H1 (cell line): ENCODE measurements around the gene TNFRSF13B. TPM values are rescaled to one million over a fixed set of nuclear protein-coding genes. Genes with fewer than 3 reads are reported as not detected.

ENCODE experiments used
- CTCF ChIA-PET: fragments of 300-600 bp; sonication (Branson Sonifier 250); formaldehyde crosslinking; loops from one replicate; lab custom pipeline; 2021; ENCODE audit not compliant: partially characterized antibody; lab: Charles Lee
- POLR2A ChIA-PET: fragments of 300-600 bp; sonication (Branson Sonifier 250); formaldehyde crosslinking; loops from one replicate; lab custom pipeline; 2021; ENCODE audit warnings: inconsistent platforms; ENCODE audit not compliant: partially characterized antibody; lab: Charles Lee
- DNase-seq, 2 experiments: peaks; one replicate each; pipeline versions ENCODE4 v3.0.0 to v3.0.0-alpha.2; 2010 to 2022; ENCODE audit warnings: low spot score in 2 of 2, low read depth in 1 of 2, mixed read lengths in 1 of 2
- FAIRE-seq: peaks from 2 replicates; lab custom pipeline; 2011; peaks lifted over from hg19 to GRCh38; lab: Jason Lieb, UNC
- H2AFZ ChIP-seq: 2 replicates; pipeline ENCODE4 v1.8.1; 2012; ENCODE audit warnings: low read length, inconsistent platforms
- H2AK5ac ChIP-seq: 2 replicates; pipeline ENCODE4 v1.6.1; 2013; ENCODE audit warnings: low read depth, low read length
- H2BK120ac ChIP-seq: replicated peaks from 2 replicates; pipeline ENCODE3; 2013; ENCODE audit warnings: low read depth, low read length, inconsistent platforms
- H2BK12ac ChIP-seq: 2 replicates; pipeline ENCODE4 v1.6.1; 2013; ENCODE audit warnings: low read depth, low read length
- H2BK15ac ChIP-seq: 2 replicates; pipeline ENCODE4 v1.6.1; 2013; ENCODE audit warnings: low read length
- H2BK20ac ChIP-seq: 2 replicates; pipeline ENCODE4 v1.6.1; 2013; ENCODE audit warnings: low read length
- H2BK5ac ChIP-seq: 2 replicates; pipeline ENCODE4 v1.6.1; 2013; ENCODE audit warnings: low read depth, low read length
- H3K14ac ChIP-seq: 2 replicates; pipeline ENCODE4 v1.6.1; 2013; ENCODE audit warnings: inconsistent platforms; ENCODE audit not compliant: insufficient read length
- H3K18ac ChIP-seq: 2 replicates; pipeline ENCODE4 v1.6.1; 2013; ENCODE audit warnings: low read length; ENCODE audit errors: extremely low read depth
- H3K23ac ChIP-seq: 2 replicates; pipeline ENCODE4 v1.6.1; 2013; ENCODE audit warnings: inconsistent platforms; ENCODE audit not compliant: insufficient read length
- H3K23me2 ChIP-seq: 2 replicates; pipeline ENCODE4 v1.6.1; 2013; ENCODE audit warnings: low read depth, low read length
- H3K27ac ChIP-seq: 2 replicates; pipeline ENCODE4 v1.6.1; 2011; ENCODE audit warnings: low read depth, low read length, inconsistent platforms
- H3K27me3 ChIP-seq, 4 experiments: replicated peaks in 1 of 4; 1 replicate in 1 of 4; 2 replicates in 3 of 4; pipeline versions ENCODE4 v1.6.1 to v1.8.1; 2011 to 2013; ENCODE audit warnings: low read length in 3 of 4, mild to moderate bottlenecking in 3 of 4, inconsistent platforms in 2 of 4, mixed read lengths in 2 of 4, moderate library complexity in 1 of 4; ENCODE audit not compliant: control insufficient read depth in 3 of 4, insufficient read depth in 3 of 4; ENCODE audit errors: extremely low read depth in 1 of 4
- H3K36me3 ChIP-seq, 4 experiments: 2 replicates each; pipeline versions ENCODE4 v1.6.1 to v1.8.1; 2011 to 2013; ENCODE audit warnings: mild to moderate bottlenecking in 4 of 4, low read length in 3 of 4, moderate library complexity in 2 of 4, control low read depth in 1 of 4, inconsistent platforms in 1 of 4; ENCODE audit not compliant: insufficient read depth in 4 of 4, control insufficient read depth in 2 of 4
- H3K4ac ChIP-seq: replicated peaks from 2 replicates; pipeline ENCODE3; 2013; ENCODE audit warnings: low read length, low read depth, mixed read lengths, inconsistent platforms; ENCODE audit not compliant: insufficient read length
- H3K4me1 ChIP-seq, 4 experiments: replicated peaks in 1 of 4; 1 replicate in 1 of 4; 2 replicates in 3 of 4; pipeline versions ENCODE4 v1.6.1 to v1.8.1; 2011 to 2013; ENCODE audit warnings: low read length in 3 of 4, inconsistent platforms in 2 of 4, mixed read lengths in 1 of 4; ENCODE audit not compliant: insufficient read depth in 4 of 4, control insufficient read depth in 3 of 4
- H3K4me2 ChIP-seq, 2 experiments: 2 replicates each; pipeline versions ENCODE4 v1.6.1 to v1.8.1; 2011 to 2013; ENCODE audit warnings: low read depth in 2 of 2, low read length in 2 of 2, control low read depth in 1 of 2, inconsistent platforms in 1 of 2, mild to moderate bottlenecking in 1 of 2; ENCODE audit not compliant: insufficient read depth in 1 of 2
- H3K4me3 ChIP-seq, 4 experiments: fragments of 200-600, 300-600 bp in 1 of 4; sonication (generic), shearing (Covaris generic), sonication (Bioruptor Twin) in 1 of 4; 2 replicates each; pipeline versions ENCODE4 v1.5.1 to v1.8.1; 2011 to 2016; ENCODE audit warnings: low read length in 4 of 4, low read depth in 3 of 4, control low read depth in 2 of 4, inconsistent platforms in 2 of 4, mild to moderate bottlenecking in 2 of 4, mixed read lengths in 1 of 4, moderate library complexity in 1 of 4; ENCODE audit not compliant: insufficient read depth in 2 of 4; ENCODE audit errors: extremely low read depth in 1 of 4
- H3K56ac ChIP-seq: replicated peaks from 2 replicates; pipeline ENCODE3; 2013; ENCODE audit warnings: low read depth, mild to moderate bottlenecking, mixed read lengths, low read length, inconsistent platforms; ENCODE audit not compliant: insufficient read length
- H3K79me1 ChIP-seq: 2 replicates; pipeline ENCODE4 v1.6.1; 2013; ENCODE audit warnings: low read depth, low read length, control low read depth
- H3K79me2 ChIP-seq, 2 experiments: 2 replicates each; pipeline versions ENCODE4 v1.6.1 to v1.8.1; 2012 to 2013; ENCODE audit warnings: low read length in 2 of 2, mild to moderate bottlenecking in 2 of 2, inconsistent platforms in 1 of 2; ENCODE audit not compliant: insufficient read depth in 2 of 2, control insufficient read depth in 1 of 2
- H3K9ac ChIP-seq, 4 experiments: replicated peaks in 1 of 4; 1 replicate in 1 of 4; 2 replicates in 3 of 4; pipeline versions ENCODE4 v1.6.1 to v1.8.1; 2011 to 2013; ENCODE audit warnings: low read depth in 3 of 4, low read length in 3 of 4, control low read depth in 2 of 4, mild to moderate bottlenecking in 2 of 4, moderate library complexity in 2 of 4, inconsistent platforms in 1 of 4; ENCODE audit errors: extremely low read depth in 1 of 4
- H3K9me3 ChIP-seq, 2 experiments: 2 replicates each; pipeline versions ENCODE4 v1.6.1 to v1.8.1; 2012 to 2013; ENCODE audit warnings: mild to moderate bottlenecking in 2 of 2, moderate library complexity in 2 of 2, control low read depth in 1 of 2, inconsistent platforms in 1 of 2, low read depth in 1 of 2, low read length in 1 of 2, mixed read lengths in 1 of 2; ENCODE audit not compliant: insufficient read depth in 2 of 2
- H4K20me1 ChIP-seq, 2 experiments: replicated peaks in 1 of 2; 2 replicates each; pipeline versions ENCODE3 to v1.8.1; 2011 to 2013; ENCODE audit warnings: inconsistent platforms in 2 of 2, low read length in 2 of 2, mild to moderate bottlenecking in 1 of 2; ENCODE audit not compliant: insufficient read depth in 2 of 2, control insufficient read depth in 1 of 2
- H4K5ac ChIP-seq: 2 replicates; pipeline ENCODE4 v1.6.1; 2013; ENCODE audit warnings: low read length, low read depth, mixed read lengths, inconsistent platforms; ENCODE audit not compliant: insufficient read length
- H4K8ac ChIP-seq: 2 replicates; pipeline ENCODE4 v1.8.0; 2013; ENCODE audit warnings: mild to moderate bottlenecking, moderate library complexity, low read length, inconsistent platforms; ENCODE audit not compliant: insufficient read depth; ENCODE audit errors: extremely low read depth
- H4K91ac ChIP-seq: replicated peaks from 2 replicates; pipeline ENCODE3; 2013; ENCODE audit warnings: low read length, mixed read lengths, inconsistent platforms; ENCODE audit not compliant: insufficient read length
- CHD1 ChIP-seq: IDR thresholded peaks from 2 replicates; pipeline ENCODE4 v1.6.1; 2012; ENCODE audit warnings: low read depth, low read length, improper control_type of control experiment
- SAP30 ChIP-seq: fragments of 300-600 bp; sonication (generic); IDR thresholded peaks from 2 replicates; pipeline ENCODE4 v1.7.1; 2012; ENCODE audit warnings: low read length, moderate library complexity, mild to moderate bottlenecking, inconsistent platforms; ENCODE audit not compliant: insufficient read depth, insufficient replicate concordance
- WGBS, 2 experiments: shearing (Covaris generic) in 1 of 2; methylation state at CpG; one replicate each; pipeline versions ENCODE4 v1.1.6 to v1.1.7; 2013 to 2015; ENCODE audit warnings: low lambda C conversion rate in 2 of 2, mixed read lengths in 2 of 2, inconsistent platforms in 1 of 2, low coverage in 1 of 2, missing lambda C conversion rate in 1 of 2; ENCODE audit not compliant: insufficient replicate concordance in 2 of 2, insufficient coverage in 1 of 2, insufficient read length in 1 of 2; ENCODE audit errors: extremely low coverage in 1 of 2, missing lambda C conversion rate in 1 of 2; 5-methylcytosine and 5-hydroxymethylcytosine counted together
- polyA plus RNA-seq, 7 experiments: library from polyadenylated mRNA; depleted of rRNA in 3 of 7; stranded (reverse) in 5 of 7; unstranded in 2 of 7; fragments of >200 nt in 5 of 7; fragments of 200-250 nt in 2 of 7; gene quantifications; 1 replicate in 5 of 7; 2 replicates in 1 of 7; 4 replicates in 1 of 7; pipeline versions ENCODE4 v1.2.1 to v1.2.3, GENCODE V29; 2011 to 2013; ENCODE audit warnings: missing spikeins in 2 of 7, mixed read lengths in 2 of 7
- total RNA-seq: library from RNA; stranded (reverse); fragmentation: NEBNext Ultra II Directional; extraction: Animal tissue kit (Norgen Biotek cat#: 25700); gene quantifications from 2 replicates; pipeline ENCODE4 v1.2.1, GENCODE V29; 2021

Gene TNFRSF13B
- total and polyA plus RNA-seq, 2 of the 8 experiments (the other 6 are each of a cell fraction or from before 2014, with no cell fraction given), result not detected

DNA sequence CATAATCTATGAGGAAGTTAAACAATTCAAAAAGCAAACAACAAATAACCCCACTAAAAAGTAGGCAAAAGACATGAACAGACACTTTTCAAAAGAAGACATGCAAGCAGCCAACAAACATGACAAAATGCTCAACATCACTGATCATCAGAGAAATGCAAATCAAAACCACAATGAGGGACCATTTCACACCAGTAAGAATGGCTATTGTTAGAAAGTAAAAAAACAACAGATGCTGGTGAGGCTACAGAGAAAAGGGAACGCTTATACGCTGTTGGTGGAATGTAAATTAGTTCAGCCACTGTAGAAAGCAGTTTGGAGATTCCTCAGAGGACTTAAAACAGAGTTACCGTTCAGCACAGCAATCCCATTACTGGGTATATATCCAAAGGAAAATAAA is 24.4 kb downstream of the TNFRSF13B start:
- H3K36me3 ChIP-seq, result no peaks in the 10 kb centered on the region
- H4K20me1 ChIP-seq, result no peaks in the 10 kb centered on the region
- no peak overlapping the region for H2AFZ ChIP-seq
- H3K4me2 ChIP-seq, result no peak overlapping the region
- H2BK20ac ChIP-seq, result no peak overlapping the region
- no peaks in the 10 kb centered on the region for H3K79me2 ChIP-seq
- ChIA-PET CTCF (interaction anchor here (1.0 kb wide), 1 partner anchor 13 kb away, joined by 3 read pairs; no protein-coding TSS in a partner anchor), POLR2A (no interaction called here)
- H3K4me1 ChIP-seq, result peaks cover 0 to 8% (median 5%) of the 10 kb centered on the region in 4 experiments; a peak in 3 of 7 replicates
- WGBS, 2 experiments, result 92% methylated on average over 3 of the region's 3 CpGs; no CpG with 5 or more reads in 1 of the 2 experiments
- H3K79me1 ChIP-seq, result no peaks in the 10 kb centered on the region
- no peak overlapping the region for H3K14ac ChIP-seq
- no peak overlapping the region for H4K8ac ChIP-seq
- peaks cover 0 to 6% of the 10 kb centered on the region in 2 experiments; a peak in 1 of 4 replicates for H3K9me3 ChIP-seq
- no peak overlapping the region for H3K27ac ChIP-seq
- no peak overlapping the region for H3K4me3 ChIP-seq
- no peak overlapping the region for H2AK5ac ChIP-seq
- FAIRE-seq (no peak), DNase-seq (no peak)
- no peak overlapping the region for H3K23ac ChIP-seq
- H3K27me3 ChIP-seq, result no peaks in the 10 kb centered on the region
- no peak overlapping the region for H3K56ac ChIP-seq
- no peak overlapping the region for H4K91ac ChIP-seq
- no peak overlapping the region for H2BK15ac ChIP-seq
- no peak overlapping the region for H3K18ac ChIP-seq
- H3K23me2 ChIP-seq, result no peaks in the 10 kb centered on the region
- H2BK12ac ChIP-seq, result no peak overlapping the region
- H4K5ac ChIP-seq, result no peak overlapping the region
- H3K4ac ChIP-seq, result no peak overlapping the region
- H2BK120ac ChIP-seq, result no peak overlapping the region
- no peak overlapping the region for H2BK5ac ChIP-seq
- no peak overlapping the region for H3K9ac ChIP-seq
- no peak for TF ChIP-seq CHD1
- TF ChIP-seq SAP30, result no peak
